GM21447 (cell line): ENCODE measurements around the gene MAP1B.

Source experiments
- ATAC-seq: cut with Tn5 transposase; IDR thresholded peaks from one replicate; pipeline ENCODE4 v1.9.1; 2021; ENCODE audit not compliant: unreplicated experiment

MAP1B gene

GRCh38 chr5:72244862-72245371, 137.6 kb downstream of the MAP1B start:
- ATAC-seq = peak; percentile 87

- ATAC-seq = no peak
Measured at GRCh38 chr5:72245546-72245945, 138.3 kb downstream of the MAP1B start.

- no peak for ATAC-seq
Measured at GRCh38 chr5:72245951-72246532, 138.8 kb downstream of the MAP1B start.

- no peak for ATAC-seq
Measured at GRCh38 chr5:72246954-72247442, 139.7 kb downstream of the MAP1B start.

- no peak for ATAC-seq
Measured at GRCh38 chr5:72248410-72248981, 141.2 kb downstream of the MAP1B start.

GRCh38 chr5:72251386-72251785, 144.1 kb downstream of the MAP1B start:
- no peak for ATAC-seq

GRCh38 chr5:72252008-72252407, 144.7 kb downstream of the MAP1B start:
- ATAC-seq = no peak

GRCh38 chr5:72252574-72253155, 145.4 kb downstream of the MAP1B start:
- no peak for ATAC-seq

GRCh38 chr5:72255237-72255636, 148.0 kb downstream of the MAP1B start:
- no peak for ATAC-seq

- ATAC-seq = no peak
Measured at GRCh38 chr5:72255670-72256069, 148.4 kb downstream of the MAP1B start.

GRCh38 chr5:72256536-72256935, 149.3 kb downstream of the MAP1B start:
- ATAC-seq = no peak
